ENCODE measurements around the gene WASHC2A.
"Not testable (repeated sequence)": the region's sequence is repeated elsewhere in the genome, so short reads cannot be mapped to it uniquely, and the experiment has no call there.

WASHC2A gene, protein sequence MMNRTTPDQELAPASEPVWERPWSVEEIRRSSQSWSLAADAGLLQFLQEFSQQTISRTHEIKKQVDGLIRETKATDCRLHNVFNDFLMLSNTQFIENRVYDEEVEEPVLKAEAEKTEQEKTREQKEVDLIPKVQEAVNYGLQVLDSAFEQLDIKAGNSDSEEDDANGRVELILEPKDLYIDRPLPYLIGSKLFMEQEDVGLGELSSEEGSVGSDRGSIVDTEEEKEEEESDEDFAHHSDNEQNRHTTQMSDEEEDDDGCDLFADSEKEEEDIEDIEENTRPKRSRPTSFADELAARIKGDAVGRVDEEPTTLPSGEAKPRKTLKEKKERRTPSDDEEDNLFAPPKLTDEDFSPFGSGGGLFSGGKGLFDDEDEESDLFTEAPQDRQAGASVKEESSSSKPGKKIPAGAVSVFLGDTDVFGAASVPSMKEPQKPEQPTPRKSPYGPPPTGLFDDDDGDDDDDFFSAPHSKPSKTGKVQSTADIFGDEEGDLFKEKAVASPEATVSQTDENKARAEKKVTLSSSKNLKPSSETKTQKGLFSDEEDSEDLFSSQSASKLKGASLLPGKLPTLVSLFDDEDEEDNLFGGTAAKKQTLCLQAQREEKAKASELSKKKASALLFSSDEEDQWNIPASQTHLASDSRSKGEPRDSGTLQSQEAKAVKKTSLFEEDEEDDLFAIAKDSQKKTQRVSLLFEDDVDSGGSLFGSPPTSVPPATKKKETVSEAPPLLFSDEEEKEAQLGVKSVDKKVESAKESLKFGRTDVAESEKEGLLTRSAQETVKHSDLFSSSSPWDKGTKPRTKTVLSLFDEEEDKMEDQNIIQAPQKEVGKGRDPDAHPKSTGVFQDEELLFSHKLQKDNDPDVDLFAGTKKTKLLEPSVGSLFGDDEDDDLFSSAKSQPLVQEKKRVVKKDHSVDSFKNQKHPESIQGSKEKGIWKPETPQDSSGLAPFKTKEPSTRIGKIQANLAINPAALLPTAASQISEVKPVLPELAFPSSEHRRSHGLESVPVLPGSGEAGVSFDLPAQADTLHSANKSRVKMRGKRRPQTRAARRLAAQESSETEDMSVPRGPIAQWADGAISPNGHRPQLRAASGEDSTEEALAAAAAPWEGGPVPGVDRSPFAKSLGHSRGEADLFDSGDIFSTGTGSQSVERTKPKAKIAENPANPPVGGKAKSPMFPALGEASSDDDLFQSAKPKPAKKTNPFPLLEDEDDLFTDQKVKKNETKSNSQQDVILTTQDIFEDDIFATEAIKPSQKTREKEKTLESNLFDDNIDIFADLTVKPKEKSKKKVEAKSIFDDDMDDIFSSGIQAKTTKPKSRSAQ (N-terminal part only)

DNA sequence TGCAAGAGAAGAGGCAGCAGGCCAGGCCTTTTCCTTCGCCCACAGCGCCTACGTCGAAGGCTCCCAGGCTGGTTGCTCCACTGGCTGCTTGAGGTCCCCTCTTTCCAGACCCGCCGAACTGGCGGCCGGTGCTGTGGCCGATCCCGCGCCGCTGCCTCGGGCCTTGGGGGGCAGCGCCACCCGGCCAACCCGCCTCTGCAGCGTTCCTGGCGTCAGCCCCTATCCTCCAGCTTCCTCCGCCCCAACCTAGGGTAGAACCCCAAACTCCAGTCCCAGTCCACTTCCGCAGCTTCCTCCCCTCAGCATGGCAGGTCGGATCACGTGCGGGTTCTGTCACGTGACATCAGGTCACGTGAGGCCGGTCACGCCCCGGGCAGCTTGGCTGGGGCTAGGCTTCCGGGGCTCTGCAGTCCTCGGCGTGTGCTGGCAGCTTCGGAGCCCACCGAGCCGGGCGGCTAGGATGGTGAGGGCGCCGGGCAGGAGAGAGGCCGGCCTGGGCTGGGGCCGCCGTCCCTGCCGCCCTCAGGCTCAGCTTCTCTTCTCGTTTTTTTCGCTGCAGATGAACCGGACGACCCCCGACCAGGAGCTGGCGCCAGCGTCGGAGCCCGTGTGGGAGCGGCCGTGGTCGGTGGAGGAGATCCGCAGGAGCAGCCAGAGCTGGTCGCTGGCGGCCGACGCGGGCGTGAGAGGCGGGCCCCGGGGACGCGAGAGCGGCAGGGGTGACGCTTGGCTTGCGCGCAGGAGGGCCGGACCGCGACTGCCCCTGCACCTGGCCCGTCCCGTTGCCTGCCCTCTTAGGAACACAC, at the start of gene WASHC2A:
WASHC2A (plus strand) TSS at position 409 of the 806 bp plus-strand sequence; CDS start at position 461, 52 bp downstream.
- peak; percentile 89 for DNase-seq
- not testable (repeated sequence) for H3K79me2 ChIP-seq (ENCODE audit: insufficient read depth, low read length); H4K20me1 ChIP-seq (ENCODE audit: insufficient read depth, low read length); H3K9me3 ChIP-seq (ENCODE audit: insufficient read depth, low read length, severe bottlenecking); H3K36me3 ChIP-seq (ENCODE audit: insufficient read depth, low read length); H3K27me3 ChIP-seq (ENCODE audit: insufficient read depth, low read length, poor library complexity)
- Histone ChIP-seq H3K4me1 (ENCODE audit: insufficient read depth, low read length) (peaks cover 23% of the 10 kb centered on the region), H3K27ac (ENCODE audit: low read length) (peak within 1 kb of the TSS; percentile 50; the same call in 1 of the 2 replicates), H3K4me2 (ENCODE audit: insufficient read depth, low read length) (peak within 1 kb of the TSS; percentile 61), H3K4me3 (ENCODE audit: low read depth in 1 of 2, low read length in 2 of 2) (peak within 1 kb of the TSS; percentile 30 to 80; a peak in 3 of 4 replicates), H3K9ac (ENCODE audit: low read depth, low read length) (peak within 1 kb of the TSS; percentile 65), H2AFZ (ENCODE audit: low read depth, low read length) (peak within 1 kb of the TSS; percentile 83)
- peak; percentile 91 for ATAC-seq (ENCODE audit: insufficient read depth, low read depth)

DNA sequence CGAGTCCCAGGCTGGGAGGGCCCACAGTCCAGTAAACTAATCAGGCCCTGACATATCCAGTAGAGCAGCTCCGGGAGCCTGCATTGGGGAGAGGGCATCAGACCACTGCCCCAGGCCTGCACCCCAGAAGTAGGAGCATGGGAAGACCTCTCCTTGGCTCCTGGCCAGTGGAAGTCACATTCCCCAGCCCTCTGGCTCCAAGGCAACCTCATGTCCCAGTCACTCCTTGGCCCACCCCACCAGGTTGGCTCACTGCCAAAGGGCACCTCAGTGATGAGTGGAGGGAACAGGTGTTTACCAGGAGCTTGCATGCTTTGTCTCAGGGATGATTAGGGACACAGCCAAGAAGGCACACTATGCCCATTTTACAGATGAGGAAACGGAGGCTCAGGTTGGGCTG, 48.5 kb upstream of the WASHC2A start:
- DNase-seq; H4K20me1 ChIP-seq (ENCODE audit: insufficient read depth, low read length); H3K9ac ChIP-seq (ENCODE audit: low read depth, low read length); H3K36me3 ChIP-seq (ENCODE audit: insufficient read depth, low read length); H3K27me3 ChIP-seq (ENCODE audit: insufficient read depth, low read length, poor library complexity); H3K4me1 ChIP-seq (ENCODE audit: insufficient read depth, low read length); ATAC-seq (ENCODE audit: insufficient read depth, low read depth); H3K4me2 ChIP-seq (ENCODE audit: insufficient read depth, low read length); H3K27ac ChIP-seq (ENCODE audit: low read length); H3K9me3 ChIP-seq (ENCODE audit: insufficient read depth, low read length, severe bottlenecking); H2AFZ ChIP-seq (ENCODE audit: low read depth, low read length); H3K79me2 ChIP-seq (ENCODE audit: insufficient read depth, low read length); H3K4me3 ChIP-seq (ENCODE audit: low read depth in 1 of 2, low read length in 2 of 2): not testable (repeated sequence)

GRCh38 chr10:50020451-50021024, 47.2 kb upstream of the WASHC2A start:
- H3K4me1 ChIP-seq (ENCODE audit: insufficient read depth, low read length); H3K27me3 ChIP-seq (ENCODE audit: insufficient read depth, low read length, poor library complexity); H4K20me1 ChIP-seq (ENCODE audit: insufficient read depth, low read length); H2AFZ ChIP-seq (ENCODE audit: low read depth, low read length); H3K27ac ChIP-seq (ENCODE audit: low read length); ATAC-seq (ENCODE audit: insufficient read depth, low read depth); H3K36me3 ChIP-seq (ENCODE audit: insufficient read depth, low read length); H3K9me3 ChIP-seq (ENCODE audit: insufficient read depth, low read length, severe bottlenecking); H3K4me2 ChIP-seq (ENCODE audit: insufficient read depth, low read length); H3K4me3 ChIP-seq (ENCODE audit: low read depth in 1 of 2, low read length in 2 of 2); DNase-seq; H3K79me2 ChIP-seq (ENCODE audit: insufficient read depth, low read length); H3K9ac ChIP-seq (ENCODE audit: low read depth, low read length): not testable (repeated sequence)

- H3K9me3 ChIP-seq (ENCODE audit: insufficient read depth, low read length, severe bottlenecking), result no peaks in the 10 kb centered on the region
- no peak for ATAC-seq (ENCODE audit: insufficient read depth, low read depth)
- no peaks in the 10 kb centered on the region for H3K27me3 ChIP-seq (ENCODE audit: insufficient read depth, low read length, poor library complexity)
- H4K20me1 ChIP-seq (ENCODE audit: insufficient read depth, low read length), result no peaks in the 10 kb centered on the region
- H3K4me2 ChIP-seq (ENCODE audit: insufficient read depth, low read length), result no peak overlapping the region
- H3K4me3 ChIP-seq (ENCODE audit: low read depth in 1 of 2, low read length in 2 of 2), result no peak overlapping the region
- H3K79me2 ChIP-seq (ENCODE audit: insufficient read depth, low read length), result no peaks in the 10 kb centered on the region
- H3K27ac ChIP-seq (ENCODE audit: low read length), result no peak overlapping the region
- H3K4me1 ChIP-seq (ENCODE audit: insufficient read depth, low read length), result no peaks in the 10 kb centered on the region
- no peak overlapping the region for H3K9ac ChIP-seq (ENCODE audit: low read depth, low read length)
- no peak overlapping the region for H2AFZ ChIP-seq (ENCODE audit: low read depth, low read length)
- DNase-seq, result no peak
- H3K36me3 ChIP-seq (ENCODE audit: insufficient read depth, low read length), result no peaks in the 10 kb centered on the region
- TF ChIP-seq EZH2 (IDR thresholded peaks at IDR 0.05; ENCODE audit: borderline replicate concordance, low read depth, low read length, severe bottlenecking), result no peak
- no peak for TF ChIP-seq CTCF (IDR thresholded peaks at IDR 0.05; ENCODE audit: borderline replicate concordance, extremely low read depth, low read length, poor library complexity, severe bottlenecking)
Measured at GRCh38 chr10:50021646-50022045, 46.1 kb upstream of the WASHC2A start.

GRCh38 chr10:50024716-50025383, 42.9 kb upstream of the WASHC2A start:
- H4K20me1 ChIP-seq (ENCODE audit: insufficient read depth, low read length); H3K4me1 ChIP-seq (ENCODE audit: insufficient read depth, low read length); H3K4me3 ChIP-seq (ENCODE audit: low read depth in 1 of 2, low read length in 2 of 2); H3K27ac ChIP-seq (ENCODE audit: low read length); H3K36me3 ChIP-seq (ENCODE audit: insufficient read depth, low read length); H2AFZ ChIP-seq (ENCODE audit: low read depth, low read length); H3K79me2 ChIP-seq (ENCODE audit: insufficient read depth, low read length); H3K9me3 ChIP-seq (ENCODE audit: insufficient read depth, low read length, severe bottlenecking); DNase-seq; ATAC-seq (ENCODE audit: insufficient read depth, low read depth); H3K9ac ChIP-seq (ENCODE audit: low read depth, low read length); H3K4me2 ChIP-seq (ENCODE audit: insufficient read depth, low read length); H3K27me3 ChIP-seq (ENCODE audit: insufficient read depth, low read length, poor library complexity): not testable (repeated sequence)

All from DND-41 (cell line).